Erythroblast (primary cell): Measurements from ENCODE around the gene MYH7.

Experiments
- GATA1 ChIP-seq: IDR thresholded peaks from 2 replicates; pipeline ENCODE4 v1.6.1; 2011; ENCODE audit warnings: low read depth, mild to moderate bottlenecking, control low read depth, low read length, moderate library complexity
- POLR2A ChIP-seq: IDR thresholded peaks from 2 replicates; pipeline ENCODE4 v1.6.1; 2011; ENCODE audit warnings: mild to moderate bottlenecking, low read length

DNA sequence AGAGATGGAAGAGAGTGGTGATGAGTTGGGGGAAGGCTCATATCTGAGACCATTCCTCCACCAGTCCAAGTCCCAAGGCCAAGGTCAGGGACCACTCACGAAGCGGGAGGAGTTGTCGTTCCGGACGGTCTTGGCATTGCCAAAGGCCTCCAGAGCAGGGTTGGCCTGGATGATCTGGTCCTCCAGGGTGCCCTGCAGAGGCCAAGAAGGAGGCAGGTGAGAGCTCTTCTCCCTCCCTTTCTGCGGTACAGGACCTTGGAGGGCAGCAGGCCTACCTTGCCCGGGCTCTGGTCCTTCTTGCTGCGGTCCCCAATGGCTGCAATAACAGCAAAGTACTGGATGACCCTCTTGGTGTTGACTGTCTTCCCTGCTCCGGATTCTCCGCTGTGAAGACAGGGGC lies 4.0 kb downstream of the MYH7 start:
- TF ChIP-seq POLR2A (no peak), GATA1 (no peak)
